GM20000 (cell line): ENCODE measurements around the gene BBOF1.
"Not testable (repeated sequence)": the region's sequence is repeated elsewhere in the genome, so short reads cannot be mapped to it uniquely, and the experiment has no call there.

Source experiments
- DNase-seq: peaks from one replicate; pipeline ENCODE4 v3.0.0; 2012; ENCODE audit warnings: low spot score
- TF ChIP-seq, protein P1 (sequence below): IDR thresholded peaks from 2 replicates; pipeline ENCODE4 v1.5.1; 2012; ENCODE audit warnings: mild to moderate bottlenecking, control low read depth; ENCODE audit errors: extremely low read depth, missing control alignments

The BBOF1 gene, protein sequence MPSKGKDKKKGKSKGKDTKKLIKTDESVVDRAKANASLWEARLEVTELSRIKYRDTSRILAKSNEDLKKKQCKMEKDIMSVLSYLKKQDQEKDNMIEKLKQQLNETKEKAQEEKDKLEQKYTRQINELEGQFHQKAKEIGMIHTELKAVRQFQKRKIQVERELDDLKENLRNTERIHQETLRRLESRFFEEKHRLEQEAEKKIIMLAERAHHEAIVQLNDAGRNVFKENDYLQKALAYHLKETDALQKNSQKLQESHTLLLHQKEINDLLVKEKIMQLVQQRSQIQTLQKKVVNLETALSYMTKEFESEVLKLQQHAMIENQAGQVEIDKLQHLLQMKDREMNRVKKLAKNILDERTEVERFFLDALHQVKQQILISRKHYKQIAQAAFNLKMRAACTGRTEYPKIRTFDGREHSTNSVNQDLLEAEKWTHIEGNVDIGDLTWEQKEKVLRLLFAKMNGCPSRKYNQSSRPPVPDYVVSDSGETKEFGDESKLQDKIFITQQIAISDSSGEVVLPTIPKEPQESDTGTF

DNA sequence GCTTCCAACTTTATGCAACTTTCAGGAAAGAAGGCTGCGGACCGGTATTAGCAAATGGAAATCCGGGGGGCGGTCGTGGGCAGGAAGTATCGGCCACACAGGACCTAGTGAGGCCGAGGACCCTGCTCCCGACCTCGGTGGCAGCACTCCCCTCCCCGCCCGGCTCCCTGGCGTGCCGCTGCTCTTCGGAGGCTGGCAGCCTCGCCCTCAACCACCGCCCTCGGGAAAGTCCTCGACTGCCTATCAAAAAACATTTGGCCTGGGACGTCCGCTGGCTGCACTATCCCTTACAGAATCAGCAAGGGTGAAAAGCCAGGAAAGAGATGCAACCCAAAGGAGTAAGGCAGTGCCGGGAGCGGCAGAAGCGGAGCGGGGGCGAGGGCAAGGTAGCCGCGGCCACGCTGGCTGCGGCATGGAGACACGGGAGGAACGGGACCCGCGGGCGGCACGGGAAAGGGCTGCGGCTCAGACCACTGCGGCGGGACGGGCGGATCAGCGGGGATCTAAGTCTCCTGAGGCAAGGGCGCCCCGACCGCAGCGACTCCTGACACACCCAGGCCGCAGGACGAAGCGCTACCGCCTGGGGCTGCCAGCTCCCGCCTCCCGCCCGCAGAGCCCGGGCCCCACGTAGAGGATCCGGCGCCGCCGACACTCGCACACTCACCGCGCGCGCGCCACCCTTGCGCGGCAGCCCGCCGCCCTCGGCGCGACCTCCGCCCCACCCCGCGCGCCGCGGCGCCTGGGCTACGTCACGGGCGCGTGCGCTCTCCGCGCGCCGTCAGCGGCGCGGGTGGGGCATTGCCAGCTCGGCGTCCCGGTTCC, at the start of gene BBOF1, which contains the start of gene ENTPD5:
Gene BBOF1 (plus strand): TSS at position 764 of the 822 bp plus-strand sequence. CDS start 130 bp downstream, outside the sequence.
Gene ENTPD5 (minus strand): TSS at position 703 of the 822 bp plus-strand sequence. CDS start 31,186 bp downstream, outside the sequence.
- TF ChIP-seq, protein P1, sequence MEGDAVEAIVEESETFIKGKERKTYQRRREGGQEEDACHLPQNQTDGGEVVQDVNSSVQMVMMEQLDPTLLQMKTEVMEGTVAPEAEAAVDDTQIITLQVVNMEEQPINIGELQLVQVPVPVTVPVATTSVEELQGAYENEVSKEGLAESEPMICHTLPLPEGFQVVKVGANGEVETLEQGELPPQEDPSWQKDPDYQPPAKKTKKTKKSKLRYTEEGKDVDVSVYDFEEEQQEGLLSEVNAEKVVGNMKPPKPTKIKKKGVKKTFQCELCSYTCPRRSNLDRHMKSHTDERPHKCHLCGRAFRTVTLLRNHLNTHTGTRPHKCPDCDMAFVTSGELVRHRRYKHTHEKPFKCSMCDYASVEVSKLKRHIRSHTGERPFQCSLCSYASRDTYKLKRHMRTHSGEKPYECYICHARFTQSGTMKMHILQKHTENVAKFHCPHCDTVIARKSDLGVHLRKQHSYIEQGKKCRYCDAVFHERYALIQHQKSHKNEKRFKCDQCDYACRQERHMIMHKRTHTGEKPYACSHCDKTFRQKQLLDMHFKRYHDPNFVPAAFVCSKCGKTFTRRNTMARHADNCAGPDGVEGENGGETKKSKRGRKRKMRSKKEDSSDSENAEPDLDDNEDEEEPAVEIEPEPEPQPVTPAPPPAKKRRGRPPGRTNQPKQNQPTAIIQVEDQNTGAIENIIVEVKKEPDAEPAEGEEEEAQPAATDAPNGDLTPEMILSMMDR = no peak
- DNase-seq = peak; percentile 97

DNA sequence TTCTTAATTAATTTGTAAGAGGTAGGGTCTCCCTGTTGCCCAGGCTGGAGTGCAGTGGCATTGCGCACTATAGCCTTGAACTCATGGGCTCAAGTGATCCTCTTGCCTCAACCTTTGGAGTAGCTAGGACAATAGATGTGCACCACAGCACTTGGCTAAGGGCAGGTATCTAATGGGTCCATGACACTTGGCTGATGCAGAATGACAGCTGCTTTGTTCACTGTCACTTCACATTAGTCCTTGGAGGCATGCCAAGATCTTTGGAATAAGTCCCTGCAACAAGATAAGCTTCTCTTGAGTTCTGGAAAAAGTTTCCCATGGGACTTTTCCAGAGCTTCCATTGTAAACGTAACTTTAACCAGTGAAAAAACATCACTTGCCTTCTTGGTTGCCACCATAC, 45.7 kb upstream of the BBOF1 start:
- DNase-seq = no peak
- TF ChIP-seq, protein P1 = no peak

DNA sequence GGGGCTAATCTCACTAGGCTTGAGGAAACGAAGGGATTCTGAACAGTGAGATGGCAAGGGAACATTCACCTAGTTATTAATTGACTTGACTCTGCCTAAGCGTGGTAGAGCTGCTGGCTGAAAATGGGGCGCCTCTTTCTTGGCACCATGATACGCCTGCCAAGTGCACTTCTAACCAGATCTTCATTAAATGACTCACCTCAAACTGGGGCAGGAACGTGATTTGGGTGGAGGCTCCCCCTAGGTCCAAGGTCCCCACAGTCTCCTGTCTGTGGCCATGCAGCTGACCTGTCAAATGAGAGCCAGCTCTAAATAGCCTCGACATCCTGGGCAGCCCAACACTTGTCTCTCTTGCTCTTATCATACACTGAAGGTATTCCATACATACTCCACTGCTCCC, 43.0 kb upstream of the BBOF1 start:
- TF ChIP-seq, protein P1 = no peak
- no peak for DNase-seq

DNA sequence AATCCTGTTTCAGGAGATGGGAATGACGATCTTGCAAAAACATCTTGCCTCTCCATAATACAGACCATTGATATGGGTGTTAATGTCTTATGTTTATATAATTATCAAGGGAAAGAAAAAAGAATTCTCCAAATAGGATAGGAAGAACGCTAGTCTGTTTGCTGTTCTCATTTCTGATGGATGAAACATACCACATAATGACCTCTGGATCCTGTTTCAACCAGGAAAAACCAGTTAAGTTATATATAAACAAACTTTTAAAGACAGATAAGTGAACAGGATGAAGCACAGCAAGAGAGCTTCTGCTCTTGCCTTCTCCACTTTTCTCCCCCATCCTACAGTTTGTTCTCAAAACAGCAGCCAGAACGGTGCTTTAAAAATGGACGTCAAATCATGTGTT, 41.3 kb upstream of the BBOF1 start:
- DNase-seq = no peak
- TF ChIP-seq, protein P1 = no peak

DNA sequence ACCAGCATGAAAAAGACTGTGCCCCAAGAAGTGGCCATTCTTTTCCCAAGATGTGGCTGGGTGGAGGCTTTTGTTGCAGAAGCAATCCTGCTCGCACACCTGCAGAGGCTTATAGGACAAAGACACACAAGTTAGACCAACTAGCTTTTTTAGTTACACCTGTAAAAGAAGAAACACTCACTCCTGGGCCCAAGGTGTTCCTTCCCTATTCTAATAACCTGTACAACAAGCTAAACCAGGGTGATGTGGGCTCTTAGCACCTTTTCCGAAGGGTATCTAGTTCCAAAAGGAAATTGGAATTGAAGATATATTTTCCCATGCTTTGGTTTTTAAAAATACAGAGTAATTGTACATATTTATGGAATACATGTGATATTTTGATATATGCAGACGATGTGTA, 31.1 kb upstream of the BBOF1 start:
- TF ChIP-seq, protein P1 = no peak
- no peak for DNase-seq

DNA sequence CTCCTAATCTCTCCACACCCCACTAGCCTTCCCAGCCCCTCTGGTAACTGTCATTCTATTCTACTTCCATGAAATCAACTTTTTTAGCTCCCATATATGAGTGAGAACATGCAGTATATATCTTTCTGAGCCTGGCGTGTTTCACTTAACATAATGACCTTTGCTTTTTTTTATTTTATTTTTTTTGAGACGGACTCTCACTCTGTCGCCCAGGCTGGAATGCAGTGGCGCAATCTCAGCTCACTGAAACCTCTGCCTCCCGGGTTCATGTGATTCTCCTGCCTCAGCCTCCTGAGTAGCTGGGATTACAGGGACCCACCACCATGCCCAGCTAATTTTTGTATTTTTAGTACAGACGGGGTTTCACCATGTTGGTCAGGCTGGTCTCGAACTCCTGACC, 30.5 kb upstream of the BBOF1 start:
- not testable (repeated sequence) for DNase-seq

DNA sequence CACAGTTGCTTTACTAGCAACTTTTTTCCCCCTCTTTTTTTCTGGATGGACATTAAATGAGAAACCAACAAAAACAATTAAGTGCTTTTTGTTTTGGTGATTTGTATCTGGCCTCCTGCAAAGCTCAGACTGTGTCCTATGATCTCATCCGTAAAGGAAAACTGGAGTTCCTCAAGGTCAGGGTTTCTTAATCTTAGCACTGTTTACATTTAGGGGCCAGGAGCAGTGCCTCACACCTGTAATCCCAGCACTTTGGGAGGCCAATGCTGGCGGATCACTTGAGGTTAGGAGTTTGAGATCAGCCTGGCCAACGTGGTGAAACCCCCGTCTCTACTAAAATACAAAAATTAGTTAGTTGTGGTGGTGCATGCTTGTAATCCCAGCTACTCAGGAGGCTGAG, 28.1 kb upstream of the BBOF1 start:
- no peak for DNase-seq
- TF ChIP-seq, protein P1 = no peak

DNA sequence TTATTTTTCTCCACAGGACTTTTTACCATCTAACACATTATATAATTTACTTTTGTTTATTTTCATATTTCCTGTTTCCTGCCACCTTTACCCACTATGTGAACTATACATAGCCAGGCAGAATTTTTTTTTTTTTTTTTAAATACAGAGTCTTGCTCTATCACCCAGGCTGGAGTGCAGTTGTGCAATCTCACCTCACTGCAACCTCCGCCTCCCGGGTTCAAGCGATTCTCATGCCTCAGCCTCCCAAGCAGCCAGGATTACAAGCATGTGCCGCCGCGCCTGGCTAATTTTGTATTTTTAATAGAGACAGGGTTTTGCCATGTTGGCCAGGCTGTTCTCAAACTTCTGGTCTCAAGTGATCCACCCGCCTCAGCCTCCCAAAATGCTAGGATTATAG, 24.2 kb upstream of the BBOF1 start:
- DNase-seq = not testable (repeated sequence)
